ENCODE results near the gene DNAJC7. TPM values are rescaled to one million over a fixed set of nuclear protein-coding genes. Genes with fewer than 3 reads are reported as not detected.

DNAJC7 gene
- 100 to 1,000 TPM; 123 to 159 (median 149) TPM for total RNA-seq
- total RNA-seq (2013), result 99.4 TPM

GRCh38 chr17:42016941-42017865, at the start of gene DNAJC7:
TSS of gene DNAJC7 (minus strand) at chr17:42017439. CDS start at chr17:42017416, 23 bp downstream.
- Mint-ChIP-seq H3K4me1 (peaks cover 80 to 81% of the 10 kb centered on the region in 2 donors), H3K9me3 (peaks cover 0 to 2% of the 10 kb centered on the region in 2 donors), H3K36me3 (no peaks in the 10 kb centered on the region), H3K27me3 (ENCODE audit: low read depth in 2 of 2) (no peaks in the 10 kb centered on the region), H3K27ac (peak within 1 kb of the TSS; percentile 96 to 99), H3K4me3 (peak within 1 kb of the TSS; percentile 99)
- Histone ChIP-seq H3K36me3 (ENCODE audit: control insufficient read depth, insufficient read depth, low read length) (peaks cover 2% of the 10 kb centered on the region), H3K9me3 (ENCODE audit: control insufficient read depth, insufficient read depth, low read length) (no peaks in the 10 kb centered on the region), H3K27ac (ENCODE audit: low read length) (peak within 1 kb of the TSS; percentile 98), H3K4me1 (ENCODE audit: control insufficient read depth, insufficient read depth, low read length) (peaks cover 46% of the 10 kb centered on the region), H3K4me3 (ENCODE audit: low read length) (peak within 1 kb of the TSS; percentile 99), H3K27me3 (ENCODE audit: control insufficient read depth, insufficient read depth, low read length) (no peaks in the 10 kb centered on the region)
- peak; percentile 86 to 94 for DNase-seq
- TF ChIP-seq CTCF (IDR thresholded peaks at IDR 0.05), result no peak
- WGBS (ENCODE audit: insufficient coverage), result under 1% methylated on average over 70 of the region's 70 CpGs
- ATAC-seq, result peak; percentile 79 to 92 (median 85)
- intact Hi-C loops (cut with micrococcal nuclease), result loop anchor here (1.0 kb wide), 1 partner anchor 51 kb away; the partner anchor contains the start of gene CNP

- Histone ChIP-seq H3K4me3 (ENCODE audit: low read length) (no peak overlapping the region), H3K9me3 (ENCODE audit: control insufficient read depth, insufficient read depth, low read length) (no peaks in the 10 kb centered on the region), H3K36me3 (ENCODE audit: control insufficient read depth, insufficient read depth, low read length) (no peaks in the 10 kb centered on the region), H3K27ac (ENCODE audit: low read length) (no peak overlapping the region), H3K4me1 (ENCODE audit: control insufficient read depth, insufficient read depth, low read length) (peaks cover 10% of the 10 kb centered on the region), H3K27me3 (ENCODE audit: control insufficient read depth, insufficient read depth, low read length) (no peaks in the 10 kb centered on the region)
- Mint-ChIP-seq H3K9me3 (no peaks in the 10 kb centered on the region), H3K4me1 (peaks cover 5 to 12% of the 10 kb centered on the region in 2 donors), H3K4me3 (no peak overlapping the region), H3K36me3 (no peaks in the 10 kb centered on the region), H3K27ac (no peak overlapping the region), H3K27me3 (ENCODE audit: low read depth in 2 of 2) (peaks cover 4 to 6% of the 10 kb centered on the region in 2 donors)
- peak in 1 of 2 donors; percentile 61 for DNase-seq
- intact Hi-C loops (cut with micrococcal nuclease), result no loop called here
- ATAC-seq, result no peak
- no peak for TF ChIP-seq CTCF (IDR thresholded peaks at IDR 0.05)
- 55% methylated on average over 2 of the region's 2 CpGs for WGBS (ENCODE audit: insufficient coverage)
These were observed 48.0 kb upstream of the DNAJC7 start for GRCh38 chr17:42065201-42065600.

DNA sequence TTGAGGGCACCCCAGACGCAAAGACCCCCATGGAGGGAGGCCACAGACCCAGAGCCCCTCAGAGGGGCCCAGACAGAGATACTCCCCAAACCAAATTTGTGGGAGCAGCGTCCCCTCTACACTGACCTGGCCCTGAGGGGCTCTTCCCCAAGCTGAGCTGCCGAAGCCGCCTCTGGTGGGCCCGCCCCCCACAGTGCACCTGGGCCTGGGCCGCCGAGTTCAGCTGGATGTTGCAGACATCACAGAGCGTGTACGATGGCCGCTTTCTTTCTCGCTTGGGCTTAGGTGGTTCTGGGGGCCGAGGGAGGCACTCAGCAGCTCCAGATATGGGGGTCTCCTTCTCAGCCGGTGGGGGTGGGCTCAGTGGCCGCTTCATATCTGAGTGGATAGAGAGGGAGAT, 45.4 kb upstream of the DNAJC7 start:
- Histone ChIP-seq H3K27ac (ENCODE audit: low read length) (no peak overlapping the region), H3K27me3 (ENCODE audit: control insufficient read depth, insufficient read depth, low read length) (no peaks in the 10 kb centered on the region), H3K9me3 (ENCODE audit: control insufficient read depth, insufficient read depth, low read length) (no peaks in the 10 kb centered on the region), H3K4me1 (ENCODE audit: control insufficient read depth, insufficient read depth, low read length) (peaks cover 10% of the 10 kb centered on the region), H3K4me3 (ENCODE audit: low read length) (no peak overlapping the region), H3K36me3 (ENCODE audit: control insufficient read depth, insufficient read depth, low read length) (no peaks in the 10 kb centered on the region)
- Mint-ChIP-seq H3K36me3 (no peaks in the 10 kb centered on the region), H3K4me1 (peaks cover 5 to 12% of the 10 kb centered on the region in 2 donors), H3K27ac (no peak overlapping the region), H3K9me3 (no peaks in the 10 kb centered on the region), H3K27me3 (ENCODE audit: low read depth in 2 of 2) (peaks cover 4 to 6% of the 10 kb centered on the region in 2 donors), H3K4me3 (no peak overlapping the region)
- DNase-seq (no peak), ATAC-seq (no peak)
- intact Hi-C loops (cut with micrococcal nuclease), result no loop called here
- 90% methylated on average over 14 of the region's 14 CpGs for WGBS (ENCODE audit: insufficient coverage)
- no peak for TF ChIP-seq CTCF (IDR thresholded peaks at IDR 0.05)

Data from natural killer cell (primary cell).